ENCODE measurements around the gene SLC22A23. TPM values are rescaled to one million over a fixed set of nuclear protein-coding genes. Genes with fewer than 3 reads are reported as not detected.

SLC22A23 gene
- total RNA-seq, 4 donors from 2014 or later: 9.0 to 25.1 (median 13.9) TPM

GRCh38 chr6:3251462-3252314 is 205.2 kb downstream of the SLC22A23 start:
- no peak for TF ChIP-seq CTCF (IDR thresholded peaks at IDR 0.05; ENCODE audit: low read depth)

- TF ChIP-seq CTCF (IDR thresholded peaks at IDR 0.05; ENCODE audit: low read depth): no peak
Observed at GRCh38 chr6:3250231-3250675, 206.6 kb downstream of the SLC22A23 start.

- TF ChIP-seq CTCF (IDR thresholded peaks at IDR 0.05; ENCODE audit: low read depth): no peak
Observed at GRCh38 chr6:3249821-3250220, 207.0 kb downstream of the SLC22A23 start.

- TF ChIP-seq CTCF (IDR thresholded peaks at IDR 0.05; ENCODE audit: low read depth): no peak
Observed at GRCh38 chr6:3247255-3248146, 209.3 kb downstream of the SLC22A23 start.

- TF ChIP-seq CTCF (IDR thresholded peaks at IDR 0.05; ENCODE audit: low read depth): no peak
Observed at GRCh38 chr6:3245216-3245615, 211.6 kb downstream of the SLC22A23 start.

GRCh38 chr6:3244003-3244831 is 212.6 kb downstream of the SLC22A23 start:
- no peak for TF ChIP-seq CTCF (IDR thresholded peaks at IDR 0.05; ENCODE audit: low read depth)
